ENCODE results near the gene GADD45B. TPM values are rescaled to one million over a fixed set of nuclear protein-coding genes. Genes with fewer than 3 reads are reported as not detected.

The GADD45B gene
- total RNA-seq, 1 experiment from 2014 or later, result 37.9 TPM

GRCh38 chr19:2453431-2454025 lies 22.4 kb upstream of the GADD45B start:
- BruUV-seq (replicated peaks), result no TSS peak
- CTCF ChIA-PET, result no interaction called here

More at GRCh38 chr19:2453431-2454025, 22.4 kb upstream of the GADD45B start:
- no peaks in the 10 kb centered on the region for H3K27me3 ChIP-seq (ENCODE audit: insufficient read depth, low read length)
- peaks cover 84% of the 10 kb centered on the region for H3K79me2 ChIP-seq (ENCODE audit: insufficient read depth, low read length)
- ATAC-seq, result no peak
- ChIA-PET POLR2A (interaction anchor here (0.7 to 1.6 kb wide), 3 partner anchors 22 to 165 kb away, joined by 3 to 6 read pairs (median 4); partner anchors contain the start of gene GADD45B), RAD21 (ENCODE audit: low non-redundant PET in 1 of 2, low total read pairs in 2 of 2, uncharacterized antibody in 2 of 2, unreplicated experiment in 2 of 2) (no interaction called here)
- no peak overlapping the region for H3K4me2 ChIP-seq (ENCODE audit: low read length)
- no peaks in the 10 kb centered on the region for H3K9me3 ChIP-seq (ENCODE audit: control insufficient read depth in 1 of 2, insufficient read depth in 1 of 2, low read depth in 1 of 2, low read length in 2 of 2)
- no peak for TF ChIP-seq SP1 (IDR thresholded peaks at IDR 0.05; ENCODE audit: low read depth)
- TF ChIP-seq CTCF (IDR thresholded peaks at IDR 0.05 in 2 of 3, conservative IDR thresholded peaks at IDR 0.05 in 1 of 3; ENCODE audit: borderline replicate concordance in 1 of 3, insufficient read depth in 1 of 3, low read depth in 2 of 3, low read length in 2 of 3), result no peak
- no peak for TF ChIP-seq YY1 (IDR thresholded peaks at IDR 0.05; ENCODE audit: extremely low read depth, insufficient replicate concordance, low read depth, low read length)
- no peak for TF ChIP-seq EGR1 (IDR thresholded peaks at IDR 0.05; ENCODE audit: low read depth)
- no peak for TF ChIP-seq SRF (IDR thresholded peaks at IDR 0.05; ENCODE audit: low read depth)
- TF ChIP-seq, protein P1, sequence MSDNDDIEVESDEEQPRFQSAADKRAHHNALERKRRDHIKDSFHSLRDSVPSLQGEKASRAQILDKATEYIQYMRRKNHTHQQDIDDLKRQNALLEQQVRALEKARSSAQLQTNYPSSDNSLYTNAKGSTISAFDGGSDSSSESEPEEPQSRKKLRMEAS (IDR thresholded peaks at IDR 0.05), result no peak
- no peak for TF ChIP-seq ELF1 (IDR thresholded peaks at IDR 0.05; ENCODE audit: borderline replicate concordance, low read depth)
- TF ChIP-seq, protein P2, sequence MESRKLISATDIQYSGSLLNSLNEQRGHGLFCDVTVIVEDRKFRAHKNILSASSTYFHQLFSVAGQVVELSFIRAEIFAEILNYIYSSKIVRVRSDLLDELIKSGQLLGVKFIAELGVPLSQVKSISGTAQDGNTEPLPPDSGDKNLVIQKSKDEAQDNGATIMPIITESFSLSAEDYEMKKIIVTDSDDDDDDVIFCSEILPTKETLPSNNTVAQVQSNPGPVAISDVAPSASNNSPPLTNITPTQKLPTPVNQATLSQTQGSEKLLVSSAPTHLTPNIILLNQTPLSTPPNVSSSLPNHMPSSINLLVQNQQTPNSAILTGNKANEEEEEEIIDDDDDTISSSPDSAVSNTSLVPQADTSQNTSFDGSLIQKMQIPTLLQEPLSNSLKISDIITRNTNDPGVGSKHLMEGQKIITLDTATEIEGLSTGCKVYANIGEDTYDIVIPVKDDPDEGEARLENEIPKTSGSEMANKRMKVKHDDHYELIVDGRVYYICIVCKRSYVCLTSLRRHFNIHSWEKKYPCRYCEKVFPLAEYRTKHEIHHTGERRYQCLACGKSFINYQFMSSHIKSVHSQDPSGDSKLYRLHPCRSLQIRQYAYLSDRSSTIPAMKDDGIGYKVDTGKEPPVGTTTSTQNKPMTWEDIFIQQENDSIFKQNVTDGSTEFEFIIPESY (IDR thresholded peaks at IDR 0.05; ENCODE audit: extremely low read depth, insufficient replicate concordance, low read length), result no peak
- no peak for TF ChIP-seq ZFX (IDR thresholded peaks at IDR 0.05)
- no peak for TF ChIP-seq POLR2AphosphoS5 (IDR thresholded peaks at IDR 0.05; ENCODE audit: low read depth, low read length)
- TF ChIP-seq EZH2phosphoT487 (IDR thresholded peaks at IDR 0.05; ENCODE audit: borderline replicate concordance), result no peak
- no peak for TF ChIP-seq EZH2 (IDR thresholded peaks at IDR 0.05)
- TF ChIP-seq, protein P3, sequence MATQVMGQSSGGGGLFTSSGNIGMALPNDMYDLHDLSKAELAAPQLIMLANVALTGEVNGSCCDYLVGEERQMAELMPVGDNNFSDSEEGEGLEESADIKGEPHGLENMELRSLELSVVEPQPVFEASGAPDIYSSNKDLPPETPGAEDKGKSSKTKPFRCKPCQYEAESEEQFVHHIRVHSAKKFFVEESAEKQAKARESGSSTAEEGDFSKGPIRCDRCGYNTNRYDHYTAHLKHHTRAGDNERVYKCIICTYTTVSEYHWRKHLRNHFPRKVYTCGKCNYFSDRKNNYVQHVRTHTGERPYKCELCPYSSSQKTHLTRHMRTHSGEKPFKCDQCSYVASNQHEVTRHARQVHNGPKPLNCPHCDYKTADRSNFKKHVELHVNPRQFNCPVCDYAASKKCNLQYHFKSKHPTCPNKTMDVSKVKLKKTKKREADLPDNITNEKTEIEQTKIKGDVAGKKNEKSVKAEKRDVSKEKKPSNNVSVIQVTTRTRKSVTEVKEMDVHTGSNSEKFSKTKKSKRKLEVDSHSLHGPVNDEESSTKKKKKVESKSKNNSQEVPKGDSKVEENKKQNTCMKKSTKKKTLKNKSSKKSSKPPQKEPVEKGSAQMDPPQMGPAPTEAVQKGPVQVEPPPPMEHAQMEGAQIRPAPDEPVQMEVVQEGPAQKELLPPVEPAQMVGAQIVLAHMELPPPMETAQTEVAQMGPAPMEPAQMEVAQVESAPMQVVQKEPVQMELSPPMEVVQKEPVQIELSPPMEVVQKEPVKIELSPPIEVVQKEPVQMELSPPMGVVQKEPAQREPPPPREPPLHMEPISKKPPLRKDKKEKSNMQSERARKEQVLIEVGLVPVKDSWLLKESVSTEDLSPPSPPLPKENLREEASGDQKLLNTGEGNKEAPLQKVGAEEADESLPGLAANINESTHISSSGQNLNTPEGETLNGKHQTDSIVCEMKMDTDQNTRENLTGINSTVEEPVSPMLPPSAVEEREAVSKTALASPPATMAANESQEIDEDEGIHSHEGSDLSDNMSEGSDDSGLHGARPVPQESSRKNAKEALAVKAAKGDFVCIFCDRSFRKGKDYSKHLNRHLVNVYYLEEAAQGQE (IDR thresholded peaks at IDR 0.05; ENCODE audit: low read depth), result no peak
- no peak for TF ChIP-seq RAD21 (IDR thresholded peaks at IDR 0.05; ENCODE audit: low read depth)
- no peak for TF ChIP-seq SIN3A (IDR thresholded peaks at IDR 0.05; ENCODE audit: low read depth)
- no peak for TF ChIP-seq JUND (IDR thresholded peaks at IDR 0.05)
- TF ChIP-seq POLR2A (IDR thresholded peaks at IDR 0.05; ENCODE audit: borderline replicate concordance, extremely low read depth, insufficient read depth, insufficient read length), result no peak
- no peak for TF ChIP-seq TCF7L2 (IDR thresholded peaks at IDR 0.05; ENCODE audit: borderline replicate concordance, extremely low read depth, insufficient read depth, insufficient read length)
- H2AFZ ChIP-seq (ENCODE audit: low read depth, low read length, poor library complexity, severe bottlenecking), result no peak overlapping the region
- H3K4me3 ChIP-seq (replicated peaks in 1 of 2; ENCODE audit: low read depth in 1 of 2, low read length in 2 of 2), result no peak overlapping the region
- H3K36me3 ChIP-seq (ENCODE audit: control insufficient read depth in 1 of 2, insufficient read depth in 2 of 2, low read length in 2 of 2), result peaks cover 0 to 14% of the 10 kb centered on the region in 2 experiments
- no peak overlapping the region for H3K9ac ChIP-seq (ENCODE audit: low read length)
- peaks cover 9% of the 10 kb centered on the region; the same call in 1 of the 2 replicates for H4K20me1 ChIP-seq (ENCODE audit: insufficient read depth)
- no peak for DNase-seq (ENCODE audit: low read depth, low spot score)
- H3K4me1 ChIP-seq (ENCODE audit: control insufficient read depth in 1 of 2, insufficient read depth in 2 of 2, low read length in 2 of 2), result peaks cover 0 to 24% of the 10 kb centered on the region in 2 experiments; a peak in 3 of 4 replicates
- intact Hi-C loops (cut with micrococcal nuclease), result no loop called here
- H3K9me2 ChIP-seq (ENCODE audit: insufficient read depth), result no peaks in the 10 kb centered on the region
- H3K27ac ChIP-seq (ENCODE audit: low read depth, low read length), result no peak overlapping the region; the same call in 1 of the 2 replicates

Measured in HCT116 (cell line).